ENCODE measurements around the gene MIB1.

GRCh38 chr18:21763846-21764646 lies 23.5 kb downstream of the MIB1 start:
- TF ChIP-seq CTCF (conservative IDR thresholded peaks at IDR 0.05; ENCODE audit: low read depth, low read length) (no peak), EZH2 (IDR thresholded peaks at IDR 0.05; ENCODE audit: borderline replicate concordance, low read depth, low read length, poor library complexity, severe bottlenecking) (no peak)
